Epithelial cell of esophagus (primary cell): ENCODE measurements around the gene GAS2L1.

Experiments
- DNase-seq: peaks from one replicate; pipeline ENCODE4 v3.0.0; 2010; ENCODE audit warnings: low read depth
- H3K4me3 ChIP-seq: 2 replicates; pipeline ENCODE4 v1.5.1; 2011; ENCODE audit warnings: mild to moderate bottlenecking, low read length, control low read depth
- TF ChIP-seq, protein P1 (sequence below): IDR thresholded peaks from 2 replicates; pipeline ENCODE4 v1.5.1; 2011; ENCODE audit warnings: low read depth, mild to moderate bottlenecking, low read length, control low read depth, inconsistent platforms; ENCODE audit not compliant: insufficient read depth; ENCODE audit errors: missing control alignments

Gene GAS2L1

DNA sequence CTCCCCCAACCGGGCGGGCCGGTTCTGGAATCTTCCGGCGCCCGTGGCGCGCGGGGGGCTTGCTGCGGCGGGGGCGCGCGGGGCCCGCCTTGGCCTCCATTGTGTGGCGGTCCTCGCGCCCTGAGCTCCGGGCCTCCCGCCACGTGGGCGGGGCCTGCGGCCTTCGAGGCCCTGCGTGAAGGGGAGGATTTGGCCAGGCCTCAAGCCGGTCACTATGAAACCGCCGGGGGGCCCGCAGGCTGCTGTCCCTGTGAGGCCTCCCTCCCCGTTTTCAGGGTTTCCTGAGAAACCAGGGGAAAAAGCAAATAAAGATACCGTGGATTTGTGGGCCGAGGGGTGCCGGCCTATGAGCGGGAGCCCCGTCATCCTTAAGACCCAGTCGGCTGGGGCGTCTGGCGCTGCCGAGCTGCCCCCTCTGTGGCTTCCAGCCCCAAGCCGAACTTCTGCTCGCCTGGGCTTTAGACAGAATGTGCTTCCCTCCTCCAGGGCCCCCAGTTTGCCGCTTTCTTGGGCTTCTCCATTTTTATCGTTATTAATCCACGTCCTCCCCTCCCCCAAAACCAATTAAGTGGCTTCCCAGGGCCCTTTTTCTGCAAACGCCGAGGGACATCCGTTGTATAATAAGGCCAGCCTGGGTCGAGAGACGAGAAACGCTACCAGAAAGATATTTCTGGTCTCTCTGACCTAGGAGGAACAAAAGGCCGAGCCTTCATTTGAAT is 37.8 kb upstream of the GAS2L1 start:
- TF ChIP-seq, protein P1, sequence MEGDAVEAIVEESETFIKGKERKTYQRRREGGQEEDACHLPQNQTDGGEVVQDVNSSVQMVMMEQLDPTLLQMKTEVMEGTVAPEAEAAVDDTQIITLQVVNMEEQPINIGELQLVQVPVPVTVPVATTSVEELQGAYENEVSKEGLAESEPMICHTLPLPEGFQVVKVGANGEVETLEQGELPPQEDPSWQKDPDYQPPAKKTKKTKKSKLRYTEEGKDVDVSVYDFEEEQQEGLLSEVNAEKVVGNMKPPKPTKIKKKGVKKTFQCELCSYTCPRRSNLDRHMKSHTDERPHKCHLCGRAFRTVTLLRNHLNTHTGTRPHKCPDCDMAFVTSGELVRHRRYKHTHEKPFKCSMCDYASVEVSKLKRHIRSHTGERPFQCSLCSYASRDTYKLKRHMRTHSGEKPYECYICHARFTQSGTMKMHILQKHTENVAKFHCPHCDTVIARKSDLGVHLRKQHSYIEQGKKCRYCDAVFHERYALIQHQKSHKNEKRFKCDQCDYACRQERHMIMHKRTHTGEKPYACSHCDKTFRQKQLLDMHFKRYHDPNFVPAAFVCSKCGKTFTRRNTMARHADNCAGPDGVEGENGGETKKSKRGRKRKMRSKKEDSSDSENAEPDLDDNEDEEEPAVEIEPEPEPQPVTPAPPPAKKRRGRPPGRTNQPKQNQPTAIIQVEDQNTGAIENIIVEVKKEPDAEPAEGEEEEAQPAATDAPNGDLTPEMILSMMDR = no peak
- peak; percentile 45 for DNase-seq
- H3K4me3 ChIP-seq = peak overlapping the region; percentile 85

DNA sequence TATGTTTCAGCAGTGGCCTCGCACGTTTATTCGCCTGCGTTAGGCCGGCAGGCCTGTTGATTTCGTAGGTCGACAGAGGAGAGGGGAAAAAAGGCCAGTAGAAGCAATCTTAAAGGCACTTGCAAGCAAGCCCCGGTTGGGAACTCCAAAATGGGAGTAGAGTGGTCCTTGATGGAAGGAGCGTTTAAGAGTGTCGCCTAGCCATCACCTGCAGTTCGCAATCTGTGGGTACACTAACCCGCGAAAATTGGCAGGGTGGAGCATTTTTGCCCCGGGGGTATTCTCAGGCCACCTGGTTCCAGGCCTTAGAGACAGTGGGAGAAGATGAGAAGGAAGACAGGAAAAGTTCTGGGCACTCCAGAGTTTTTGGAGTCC is 37.2 kb upstream of the GAS2L1 start:
- TF ChIP-seq, protein P1 = no peak
- DNase-seq = no peak
- peak overlapping the region; percentile 85 for H3K4me3 ChIP-seq

DNA sequence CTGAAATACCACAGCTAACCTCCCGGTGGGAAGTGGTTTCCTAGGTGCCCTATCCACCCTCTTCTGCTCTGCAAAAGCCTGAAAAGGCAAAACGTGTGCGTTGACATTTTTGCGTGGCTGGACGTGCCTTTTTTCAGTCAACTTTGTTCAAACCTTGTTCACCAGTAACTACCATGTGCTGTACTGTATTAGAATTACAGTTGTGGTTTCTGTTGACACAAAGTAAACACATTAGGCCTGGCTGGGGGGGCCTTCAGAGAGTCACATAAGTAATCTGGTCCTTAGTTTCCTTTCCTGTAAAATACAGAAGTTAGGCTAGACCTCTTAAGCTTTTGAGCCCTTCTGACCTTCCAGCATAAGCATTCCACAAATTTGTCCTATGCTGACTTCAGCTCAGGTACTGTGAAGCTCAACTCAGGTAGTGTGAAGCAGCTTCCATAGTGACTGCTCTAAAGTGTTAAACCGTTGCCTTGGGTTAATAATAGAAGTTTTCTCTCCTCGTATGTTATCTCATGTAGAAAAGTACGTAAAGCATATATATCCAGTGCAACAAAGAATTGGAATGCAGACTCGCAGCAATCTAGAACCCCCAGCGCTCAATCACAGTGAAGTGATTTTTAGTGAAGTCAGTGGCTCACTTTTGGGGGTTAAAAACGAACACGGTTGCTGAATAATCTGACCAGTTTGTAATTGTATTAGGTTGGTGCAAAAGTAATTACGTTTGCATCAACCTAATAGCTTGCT is 36.5 kb upstream of the GAS2L1 start:
- peak overlapping the region; percentile 85 for H3K4me3 ChIP-seq
- peak; percentile 14 for DNase-seq
- TF ChIP-seq, protein P1 = no peak

GRCh38 chr22:29270475-29271271 is 35.8 kb upstream of the GAS2L1 start:
- peak; percentile 23 for DNase-seq
- peak overlapping the region; percentile 85 for H3K4me3 ChIP-seq
- TF ChIP-seq, protein P1 = no peak

GRCh38 chr22:29272624-29273023 is 33.8 kb upstream of the GAS2L1 start:
- DNase-seq = no peak
- TF ChIP-seq, protein P1 = no peak
- no peak overlapping the region for H3K4me3 ChIP-seq

GRCh38 chr22:29275167-29275566 is 31.3 kb upstream of the GAS2L1 start:
- no peak for DNase-seq
- no peak overlapping the region for H3K4me3 ChIP-seq
- TF ChIP-seq, protein P1 = no peak
